HepG2 (cell line): ENCODE results near the gene PROX1.

Experiments used
- ARNTL ChIP-seq: sonication (generic); formaldehyde crosslinking; IDR thresholded peaks from 2 replicates; pipeline ENCODE4 v1.4.0; 2020; ENCODE audit warnings: mild to moderate bottlenecking, missing genetic modification reagents
- GTF2F1 ChIP-seq: fragments of 150-350 bp; IDR thresholded peaks from 2 replicates; pipeline ENCODE4 v1.6.1; 2014; ENCODE audit warnings: low read length
- NR2F1 ChIP-seq, 2 experiments: fragments of 450-650 bp in 1 of 2; formaldehyde crosslinking in 1 of 2; IDR thresholded peaks; 2 replicates each; pipeline versions ENCODE4 v1.5.0 to v1.6.1; 2016 to 2020; ENCODE audit warnings: mild to moderate bottlenecking in 1 of 2, missing compliant biosample characterization in 1 of 2, missing genetic modification reagents in 1 of 2, moderate library complexity in 1 of 2
- NR2F6 ChIP-seq, 2 experiments: IDR thresholded peaks; 2 replicates each; pipeline ENCODE4 v1.6.1; 2016; ENCODE audit warnings: antibody characterized with exemption in 1 of 2, mild to moderate bottlenecking in 1 of 2
- PCBP1 ChIP-seq: fragments of 200-400 bp; formaldehyde crosslinking; IDR thresholded peaks from 2 replicates; pipeline ENCODE4 v1.6.1; 2017; ENCODE audit warnings: mild to moderate bottlenecking, low read depth, low read length, borderline replicate concordance
- POLR2A ChIP-seq, 2 experiments: IDR thresholded peaks; 2 replicates each; pipeline ENCODE4 v1.6.1; 2011; ENCODE audit warnings: low read depth in 2 of 2, low read length in 2 of 2, mild to moderate bottlenecking in 1 of 2, moderate library complexity in 1 of 2; ENCODE audit not compliant: insufficient read depth in 1 of 2
- SUZ12 ChIP-seq: fragments of 150-350 bp; IDR thresholded peaks from 2 replicates; pipeline ENCODE4 v1.6.1; 2014; ENCODE audit warnings: low read depth, low read length
- ZNF570 ChIP-seq: sonication (generic); formaldehyde crosslinking; IDR thresholded peaks from 2 replicates; pipeline ENCODE4 v1.4.0; 2020; ENCODE audit warnings: mild to moderate bottlenecking, missing genetic modification reagents, borderline replicate concordance
- TF ChIP-seq, protein P1 (sequence below), 2 experiments: IDR thresholded peaks; 2 replicates each; pipeline ENCODE4 v1.6.1; 2011 to 2012; ENCODE audit warnings: low read length in 2 of 2, borderline replicate concordance in 1 of 2, low read depth in 1 of 2, mild to moderate bottlenecking in 1 of 2, moderate library complexity in 1 of 2
- TF ChIP-seq, protein P2 (sequence below): sonication (generic); formaldehyde crosslinking; IDR thresholded peaks from 2 replicates; pipeline ENCODE4 v1.4.0; 2020; ENCODE audit warnings: missing genetic modification reagents, borderline replicate concordance
- TF ChIP-seq, protein P3 (sequence below): sonication (generic); formaldehyde crosslinking; IDR thresholded peaks from 2 replicates; pipeline ENCODE4 v1.5.0; 2020; ENCODE audit warnings: mild to moderate bottlenecking, missing genetic modification reagents, moderate library complexity

GRCh38 chr1:213988507-213989001 lies 781 bp downstream of the PROX1 start:
- TF ChIP-seq, protein P1, sequence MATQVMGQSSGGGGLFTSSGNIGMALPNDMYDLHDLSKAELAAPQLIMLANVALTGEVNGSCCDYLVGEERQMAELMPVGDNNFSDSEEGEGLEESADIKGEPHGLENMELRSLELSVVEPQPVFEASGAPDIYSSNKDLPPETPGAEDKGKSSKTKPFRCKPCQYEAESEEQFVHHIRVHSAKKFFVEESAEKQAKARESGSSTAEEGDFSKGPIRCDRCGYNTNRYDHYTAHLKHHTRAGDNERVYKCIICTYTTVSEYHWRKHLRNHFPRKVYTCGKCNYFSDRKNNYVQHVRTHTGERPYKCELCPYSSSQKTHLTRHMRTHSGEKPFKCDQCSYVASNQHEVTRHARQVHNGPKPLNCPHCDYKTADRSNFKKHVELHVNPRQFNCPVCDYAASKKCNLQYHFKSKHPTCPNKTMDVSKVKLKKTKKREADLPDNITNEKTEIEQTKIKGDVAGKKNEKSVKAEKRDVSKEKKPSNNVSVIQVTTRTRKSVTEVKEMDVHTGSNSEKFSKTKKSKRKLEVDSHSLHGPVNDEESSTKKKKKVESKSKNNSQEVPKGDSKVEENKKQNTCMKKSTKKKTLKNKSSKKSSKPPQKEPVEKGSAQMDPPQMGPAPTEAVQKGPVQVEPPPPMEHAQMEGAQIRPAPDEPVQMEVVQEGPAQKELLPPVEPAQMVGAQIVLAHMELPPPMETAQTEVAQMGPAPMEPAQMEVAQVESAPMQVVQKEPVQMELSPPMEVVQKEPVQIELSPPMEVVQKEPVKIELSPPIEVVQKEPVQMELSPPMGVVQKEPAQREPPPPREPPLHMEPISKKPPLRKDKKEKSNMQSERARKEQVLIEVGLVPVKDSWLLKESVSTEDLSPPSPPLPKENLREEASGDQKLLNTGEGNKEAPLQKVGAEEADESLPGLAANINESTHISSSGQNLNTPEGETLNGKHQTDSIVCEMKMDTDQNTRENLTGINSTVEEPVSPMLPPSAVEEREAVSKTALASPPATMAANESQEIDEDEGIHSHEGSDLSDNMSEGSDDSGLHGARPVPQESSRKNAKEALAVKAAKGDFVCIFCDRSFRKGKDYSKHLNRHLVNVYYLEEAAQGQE (IDR thresholded peaks at IDR 0.05; ENCODE audit: borderline replicate concordance in 1 of 2, low read depth in 1 of 2, low read length in 2 of 2): no peak
- TF ChIP-seq, protein P2, sequence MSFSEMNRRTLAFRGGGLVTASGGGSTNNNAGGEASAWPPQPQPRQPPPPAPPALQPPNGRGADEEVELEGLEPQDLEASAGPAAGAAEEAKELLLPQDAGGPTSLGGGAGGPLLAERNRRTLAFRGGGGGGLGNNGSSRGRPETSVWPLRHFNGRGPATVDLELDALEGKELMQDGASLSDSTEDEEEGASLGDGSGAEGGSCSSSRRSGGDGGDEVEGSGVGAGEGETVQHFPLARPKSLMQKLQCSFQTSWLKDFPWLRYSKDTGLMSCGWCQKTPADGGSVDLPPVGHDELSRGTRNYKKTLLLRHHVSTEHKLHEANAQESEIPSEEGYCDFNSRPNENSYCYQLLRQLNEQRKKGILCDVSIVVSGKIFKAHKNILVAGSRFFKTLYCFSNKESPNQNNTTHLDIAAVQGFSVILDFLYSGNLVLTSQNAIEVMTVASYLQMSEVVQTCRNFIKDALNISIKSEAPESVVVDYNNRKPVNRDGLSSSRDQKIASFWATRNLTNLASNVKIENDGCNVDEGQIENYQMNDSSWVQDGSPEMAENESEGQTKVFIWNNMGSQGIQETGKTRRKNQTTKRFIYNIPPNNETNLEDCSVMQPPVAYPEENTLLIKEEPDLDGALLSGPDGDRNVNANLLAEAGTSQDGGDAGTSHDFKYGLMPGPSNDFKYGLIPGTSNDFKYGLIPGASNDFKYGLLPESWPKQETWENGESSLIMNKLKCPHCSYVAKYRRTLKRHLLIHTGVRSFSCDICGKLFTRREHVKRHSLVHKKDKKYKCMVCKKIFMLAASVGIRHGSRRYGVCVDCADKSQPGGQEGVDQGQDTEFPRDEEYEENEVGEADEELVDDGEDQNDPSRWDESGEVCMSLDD (CRISPR knock-in tag): no peak
- TF ChIP-seq, protein P3, sequence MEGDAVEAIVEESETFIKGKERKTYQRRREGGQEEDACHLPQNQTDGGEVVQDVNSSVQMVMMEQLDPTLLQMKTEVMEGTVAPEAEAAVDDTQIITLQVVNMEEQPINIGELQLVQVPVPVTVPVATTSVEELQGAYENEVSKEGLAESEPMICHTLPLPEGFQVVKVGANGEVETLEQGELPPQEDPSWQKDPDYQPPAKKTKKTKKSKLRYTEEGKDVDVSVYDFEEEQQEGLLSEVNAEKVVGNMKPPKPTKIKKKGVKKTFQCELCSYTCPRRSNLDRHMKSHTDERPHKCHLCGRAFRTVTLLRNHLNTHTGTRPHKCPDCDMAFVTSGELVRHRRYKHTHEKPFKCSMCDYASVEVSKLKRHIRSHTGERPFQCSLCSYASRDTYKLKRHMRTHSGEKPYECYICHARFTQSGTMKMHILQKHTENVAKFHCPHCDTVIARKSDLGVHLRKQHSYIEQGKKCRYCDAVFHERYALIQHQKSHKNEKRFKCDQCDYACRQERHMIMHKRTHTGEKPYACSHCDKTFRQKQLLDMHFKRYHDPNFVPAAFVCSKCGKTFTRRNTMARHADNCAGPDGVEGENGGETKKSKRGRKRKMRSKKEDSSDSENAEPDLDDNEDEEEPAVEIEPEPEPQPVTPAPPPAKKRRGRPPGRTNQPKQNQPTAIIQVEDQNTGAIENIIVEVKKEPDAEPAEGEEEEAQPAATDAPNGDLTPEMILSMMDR: no peak
- TF ChIP-seq ZNF570 (CRISPR knock-in tag) (no peak), ARNTL (CRISPR knock-in tag) (no peak), GTF2F1 (no peak), NR2F6 (IDR thresholded peaks at IDR 0.05) (no peak), NR2F6 (CRISPR knock-in tag; IDR thresholded peaks at IDR 0.05) (no peak), NR2F1 (CRISPR knock-in tag; IDR thresholded peaks at IDR 0.05) (no peak), POLR2A (IDR thresholded peaks at IDR 0.05; ENCODE audit: insufficient read depth in 1 of 2, low read depth in 2 of 2, low read length in 2 of 2) (no peak; a peak in 1 of 4 replicates), PCBP1 (no peak), SUZ12 (no peak)
